ENCODE data around the gene SHISA6. TPM values are rescaled to one million over a fixed set of nuclear protein-coding genes. Genes with fewer than 3 reads are reported as not detected.

The SHISA6 gene
- total RNA-seq, 2 donors from 2014 or later, result not detected

DNA sequence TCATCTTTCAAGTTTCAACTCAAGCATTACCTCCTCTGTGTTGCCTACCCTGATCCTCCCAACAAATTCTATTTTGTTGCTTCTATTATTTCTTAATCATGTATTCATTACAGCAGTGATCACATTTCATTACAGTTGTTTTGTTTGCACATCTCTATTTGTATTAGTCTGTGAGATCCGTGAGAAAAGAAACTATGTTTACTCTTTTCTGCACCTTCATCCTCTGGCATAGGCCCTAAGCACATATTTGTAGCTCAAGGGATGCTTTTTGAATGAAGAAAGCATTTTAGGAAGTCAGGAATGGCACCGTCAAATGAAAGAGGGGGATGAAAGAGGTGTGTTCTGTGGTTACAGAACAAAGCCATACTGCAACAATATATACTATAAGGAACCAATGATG lies 110.5 kb downstream of the SHISA6 start:
- H3K27me3 Mint-ChIP-seq (ENCODE audit: low read depth), result no peaks in the 10 kb centered on the region
- H3K9me3 Mint-ChIP-seq, result peaks cover 6 to 8% of the 10 kb centered on the region in 2 donors
- no peak overlapping the region for H3K27ac Mint-ChIP-seq
- DNase-seq (no peak), ATAC-seq (replicated peaks in 1 of 2) (no peak)
- H3K4me1 Mint-ChIP-seq (ENCODE audit: low read depth), result no peaks in the 10 kb centered on the region
- no peak overlapping the region for H3K4me3 Mint-ChIP-seq
- peaks cover 0 to 2% of the 10 kb centered on the region in 2 donors for H3K36me3 Mint-ChIP-seq (ENCODE audit: insufficient read depth in 2 of 2)

DNA sequence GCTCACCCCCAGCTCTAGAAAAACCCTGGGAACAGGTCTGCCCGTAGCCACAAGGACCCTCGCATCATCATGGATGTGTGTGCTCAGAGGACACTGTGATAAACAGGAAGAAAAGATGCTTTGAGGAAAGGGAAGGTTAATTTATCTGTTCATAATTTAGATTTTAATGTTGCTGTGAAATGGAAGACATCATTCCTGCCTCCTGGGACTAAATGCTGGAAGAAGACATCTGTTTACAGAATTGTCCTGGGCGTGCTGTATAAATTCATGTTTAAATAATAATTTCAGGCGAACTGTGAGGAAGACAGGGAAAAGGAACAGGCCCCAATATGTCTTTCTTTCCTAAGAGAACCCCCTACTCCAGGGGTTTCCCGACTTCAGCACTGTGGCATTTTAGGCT lies 112.6 kb downstream of the SHISA6 start:
- ATAC-seq (replicated peaks in 1 of 2) (no peak), DNase-seq (no peak)
- H3K4me3 Mint-ChIP-seq, result no peak overlapping the region
- peaks cover 7 to 8% of the 10 kb centered on the region in 2 donors for H3K9me3 Mint-ChIP-seq
- no peak overlapping the region for H3K27ac Mint-ChIP-seq
- no peaks in the 10 kb centered on the region for H3K4me1 Mint-ChIP-seq (ENCODE audit: low read depth)
- no peaks in the 10 kb centered on the region for H3K27me3 Mint-ChIP-seq (ENCODE audit: low read depth)
- H3K36me3 Mint-ChIP-seq (ENCODE audit: insufficient read depth in 2 of 2), result peaks cover 0 to 2% of the 10 kb centered on the region in 2 donors

DNA sequence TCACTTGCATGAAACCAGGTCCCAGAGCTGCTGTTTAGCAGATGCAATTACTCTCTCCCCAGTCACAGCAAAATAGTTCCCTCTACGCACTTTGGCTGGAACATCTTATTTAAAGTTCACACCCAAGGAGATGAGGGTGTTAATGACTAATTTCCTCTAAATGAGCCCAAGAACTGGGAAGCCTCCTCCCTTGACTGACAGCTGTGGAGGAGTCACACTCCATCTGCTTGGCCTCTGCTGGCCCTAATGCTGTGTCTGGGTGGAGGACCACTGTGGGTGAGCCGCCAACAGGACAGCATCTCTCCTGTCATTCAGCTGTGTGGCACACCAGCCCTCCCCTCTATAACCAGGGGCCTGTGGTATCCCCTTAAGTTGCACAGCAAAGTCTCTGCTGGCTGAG lies 115.4 kb downstream of the SHISA6 start:
- no peaks in the 10 kb centered on the region for H3K4me1 Mint-ChIP-seq (ENCODE audit: low read depth)
- H3K27ac Mint-ChIP-seq, result no peak overlapping the region
- ATAC-seq (replicated peaks in 1 of 2) (no peak), DNase-seq (no peak)
- no peaks in the 10 kb centered on the region for H3K27me3 Mint-ChIP-seq (ENCODE audit: low read depth)
- H3K9me3 Mint-ChIP-seq, result peaks cover under 1 to 4% of the 10 kb centered on the region in 2 donors
- H3K4me3 Mint-ChIP-seq, result no peak overlapping the region
- no peaks in the 10 kb centered on the region for H3K36me3 Mint-ChIP-seq (ENCODE audit: insufficient read depth in 2 of 2)

DNA sequence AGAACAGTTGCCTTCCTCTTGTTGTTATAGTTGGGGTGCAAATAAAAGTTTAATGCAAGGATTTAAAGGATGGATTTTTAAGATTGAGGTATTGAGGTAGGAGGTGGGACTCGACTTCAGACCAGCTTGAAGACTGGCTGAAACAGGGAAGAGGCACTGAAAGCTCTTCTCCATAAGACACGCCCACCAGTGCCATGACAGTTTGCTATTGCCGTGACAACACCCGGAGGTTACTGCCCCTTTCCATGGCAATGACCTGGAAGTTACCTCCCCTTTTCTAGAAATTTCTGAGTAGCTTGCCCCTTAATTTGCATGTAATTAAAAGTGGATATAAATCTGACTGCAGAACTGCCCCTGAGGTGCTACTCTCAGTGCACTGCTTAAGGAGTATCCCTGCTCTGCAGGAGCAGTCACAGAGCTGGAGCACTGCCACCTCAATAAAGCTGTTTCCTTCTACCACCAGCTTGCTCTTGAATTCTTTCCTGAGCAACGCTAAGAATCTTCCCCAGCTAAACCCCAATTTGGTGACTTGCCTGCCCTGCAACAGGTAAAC lies 122.6 kb downstream of the SHISA6 start:
- H3K27ac Mint-ChIP-seq, result no peak overlapping the region
- H3K4me3 Mint-ChIP-seq, result no peak overlapping the region
- ATAC-seq (replicated peaks in 1 of 2), result no peak
- H3K27me3 Mint-ChIP-seq (ENCODE audit: low read depth), result no peaks in the 10 kb centered on the region
- no peaks in the 10 kb centered on the region for H3K4me1 Mint-ChIP-seq (ENCODE audit: low read depth)
- no peak for DNase-seq
- H3K36me3 Mint-ChIP-seq (ENCODE audit: insufficient read depth in 2 of 2), result no peaks in the 10 kb centered on the region
- H3K9me3 Mint-ChIP-seq, result peaks cover 0 to 5% of the 10 kb centered on the region in 2 donors

DNA sequence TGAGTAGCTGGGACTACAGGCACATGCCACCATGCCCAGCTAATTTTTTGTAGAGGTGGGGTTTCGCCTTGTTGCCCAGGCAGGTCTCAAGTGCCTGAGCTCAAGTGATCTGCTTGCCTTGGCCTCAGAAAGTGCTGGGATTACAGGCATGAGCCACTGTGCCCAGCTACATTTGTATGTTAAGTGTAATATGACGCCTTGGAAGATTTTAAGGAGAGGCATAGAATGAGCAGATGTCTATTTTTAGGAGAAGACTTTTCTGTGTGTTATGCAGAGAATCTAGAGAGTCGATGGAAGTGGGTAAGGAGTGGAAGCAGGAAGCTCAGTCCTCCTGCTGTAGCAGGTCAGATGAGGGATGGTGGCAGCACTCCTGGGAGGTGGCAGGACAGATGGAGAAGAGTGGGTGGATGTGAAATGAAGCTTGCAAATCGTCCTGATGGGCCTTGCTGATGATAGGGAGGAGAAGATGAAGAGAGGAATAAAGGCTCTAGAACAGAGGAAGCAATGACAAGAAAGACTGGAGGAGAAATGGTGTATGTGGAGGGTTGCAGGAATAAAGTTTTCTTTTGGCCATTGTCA lies 125.3 kb downstream of the SHISA6 start:
- no peaks in the 10 kb centered on the region for H3K36me3 Mint-ChIP-seq (ENCODE audit: insufficient read depth in 2 of 2)
- ATAC-seq (replicated peaks in 1 of 2) (no peak), DNase-seq (no peak)
- H3K4me3 Mint-ChIP-seq, result no peak overlapping the region
- no peaks in the 10 kb centered on the region for H3K27me3 Mint-ChIP-seq (ENCODE audit: low read depth)
- peaks cover 0 to 10% of the 10 kb centered on the region in 2 donors for H3K9me3 Mint-ChIP-seq
- H3K27ac Mint-ChIP-seq, result no peak overlapping the region
- H3K4me1 Mint-ChIP-seq (ENCODE audit: low read depth), result no peaks in the 10 kb centered on the region

DNA sequence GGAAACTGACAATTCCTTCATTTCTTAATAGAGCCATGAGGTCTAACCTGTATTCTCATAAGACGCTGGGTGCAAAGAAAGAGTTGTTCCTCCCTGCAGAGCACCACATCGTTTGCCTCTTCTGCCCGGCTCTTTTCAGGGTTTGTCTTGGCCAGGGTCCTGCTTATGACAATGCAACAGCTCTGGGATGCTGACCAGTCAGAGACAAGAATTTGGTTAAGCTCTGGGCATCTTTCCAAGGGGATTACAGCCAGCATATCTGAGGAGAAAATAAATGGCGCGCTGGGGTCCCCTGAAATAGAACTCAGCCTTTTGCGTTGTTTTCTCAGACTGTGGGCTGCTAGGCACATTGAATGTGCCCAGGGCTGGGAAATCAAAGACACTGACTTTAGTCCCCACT lies 128.6 kb downstream of the SHISA6 start:
- Mint-ChIP-seq H3K36me3 (ENCODE audit: insufficient read depth in 2 of 2) (no peaks in the 10 kb centered on the region), H3K4me3 (no peak overlapping the region), H3K4me1 (ENCODE audit: low read depth) (no peaks in the 10 kb centered on the region), H3K27ac (no peak overlapping the region), H3K27me3 (ENCODE audit: low read depth) (no peaks in the 10 kb centered on the region), H3K9me3 (peaks cover 2 to 14% of the 10 kb centered on the region in 2 donors)
- no peak for ATAC-seq (replicated peaks in 1 of 2)
- no peak for DNase-seq

DNA sequence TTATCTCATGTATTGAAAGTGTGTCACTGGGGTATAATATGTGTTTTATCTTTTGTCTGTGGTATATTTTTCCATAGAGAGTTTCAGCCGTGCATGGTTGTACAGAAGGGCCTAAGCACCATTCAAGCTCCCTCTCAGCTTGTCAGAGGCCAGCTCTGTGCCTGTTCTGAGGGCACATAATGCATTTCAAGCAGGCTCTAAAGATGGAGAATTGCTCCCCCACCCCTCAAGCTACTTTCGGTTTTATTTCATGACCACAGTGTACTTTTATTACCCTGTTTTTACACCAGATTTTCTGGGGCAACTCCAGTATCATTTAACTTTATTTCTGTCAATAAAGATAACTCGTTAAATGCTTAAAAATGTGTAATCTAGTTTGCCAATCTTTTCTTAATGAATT lies 131.7 kb downstream of the SHISA6 start:
- DNase-seq (no peak), ATAC-seq (replicated peaks in 1 of 2) (no peak)
- Mint-ChIP-seq H3K27me3 (ENCODE audit: low read depth) (no peaks in the 10 kb centered on the region), H3K36me3 (ENCODE audit: insufficient read depth in 2 of 2) (no peaks in the 10 kb centered on the region), H3K27ac (no peak overlapping the region), H3K9me3 (peaks cover 3 to 10% of the 10 kb centered on the region in 2 donors), H3K4me1 (ENCODE audit: low read depth) (no peaks in the 10 kb centered on the region), H3K4me3 (no peak overlapping the region)

DNA sequence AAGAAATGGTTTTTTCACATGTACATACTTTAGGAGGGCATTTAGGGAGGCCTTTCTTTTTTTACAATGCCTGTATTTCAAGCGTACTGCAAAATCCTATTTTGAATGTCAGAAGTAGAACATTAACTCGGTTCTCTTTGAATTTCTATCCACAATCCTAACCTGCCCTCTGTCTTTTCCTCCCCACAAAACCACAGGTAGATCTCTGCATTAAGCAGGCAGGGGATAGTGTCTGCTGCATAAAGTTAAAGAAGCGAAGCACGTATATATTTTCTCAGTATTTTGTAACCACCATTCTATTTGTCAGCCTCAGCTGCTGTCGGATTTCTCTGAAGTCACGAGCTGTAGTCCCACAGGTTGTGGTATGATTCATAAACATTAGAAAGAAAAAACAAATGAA lies 137.5 kb downstream of the SHISA6 start:
- ATAC-seq (replicated peaks in 1 of 2), result no peak
- no peak overlapping the region for H3K27ac Mint-ChIP-seq
- no peaks in the 10 kb centered on the region for H3K4me1 Mint-ChIP-seq (ENCODE audit: low read depth)
- no peaks in the 10 kb centered on the region for H3K36me3 Mint-ChIP-seq (ENCODE audit: insufficient read depth in 2 of 2)
- no peak overlapping the region for H3K4me3 Mint-ChIP-seq
- no peaks in the 10 kb centered on the region for H3K27me3 Mint-ChIP-seq (ENCODE audit: low read depth)
- H3K9me3 Mint-ChIP-seq, result peaks cover 2% of the 10 kb centered on the region in 2 donors
- DNase-seq, result no peak

DNA sequence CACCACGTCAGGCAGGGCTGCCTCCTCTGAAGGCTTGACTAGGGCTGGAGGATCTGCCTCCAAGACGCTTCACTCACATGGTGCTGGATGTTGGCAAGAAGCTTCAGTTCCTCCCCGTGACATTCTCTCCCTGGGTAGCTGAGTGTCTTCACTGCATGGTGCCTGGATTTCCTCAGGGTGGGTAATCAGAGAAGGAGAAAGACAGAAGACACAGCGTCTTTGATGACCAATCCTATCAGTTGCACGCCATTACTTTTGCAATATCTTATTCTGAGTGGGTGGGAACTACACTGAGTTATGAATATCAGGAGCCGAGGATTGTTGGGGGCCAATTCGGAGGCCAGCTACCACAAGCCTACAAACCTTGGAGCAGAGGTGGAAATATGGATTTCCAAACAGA lies 139.7 kb downstream of the SHISA6 start:
- Mint-ChIP-seq H3K9me3 (peaks cover 4 to 7% of the 10 kb centered on the region in 2 donors), H3K27ac (no peak overlapping the region), H3K4me1 (ENCODE audit: low read depth) (no peaks in the 10 kb centered on the region), H3K27me3 (ENCODE audit: low read depth) (no peaks in the 10 kb centered on the region), H3K36me3 (ENCODE audit: insufficient read depth in 2 of 2) (peaks cover 0 to 2% of the 10 kb centered on the region in 2 donors), H3K4me3 (no peak overlapping the region)
- DNase-seq (no peak), ATAC-seq (replicated peaks in 1 of 2) (no peak)

DNA sequence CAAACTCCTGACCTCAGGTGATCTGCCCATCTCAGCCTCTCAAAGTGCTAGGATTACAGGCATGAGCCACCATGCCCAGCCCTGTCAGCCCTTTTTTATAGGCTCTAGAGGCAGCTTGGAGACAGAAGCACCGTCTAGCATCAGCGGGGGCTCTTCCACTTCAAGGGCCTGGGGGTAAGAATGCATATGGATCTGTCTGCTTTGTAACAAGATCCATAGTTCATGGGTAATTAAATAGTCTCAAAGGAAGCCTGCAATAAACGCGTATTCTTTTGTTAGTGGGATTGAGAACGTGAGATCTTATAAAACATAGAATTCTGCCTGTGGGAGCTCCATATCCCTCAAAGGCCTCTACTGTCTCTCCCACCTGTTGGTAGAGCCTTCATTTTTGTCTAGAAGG lies 142.1 kb downstream of the SHISA6 start:
- Mint-ChIP-seq H3K4me3 (no peak overlapping the region), H3K27me3 (ENCODE audit: low read depth) (no peaks in the 10 kb centered on the region), H3K27ac (no peak overlapping the region), H3K36me3 (ENCODE audit: insufficient read depth in 2 of 2) (peaks cover 0 to 2% of the 10 kb centered on the region in 2 donors), H3K9me3 (peaks cover 8 to 9% of the 10 kb centered on the region in 2 donors), H3K4me1 (ENCODE audit: low read depth) (no peaks in the 10 kb centered on the region)
- no peak for DNase-seq
- ATAC-seq (replicated peaks in 1 of 2), result no peak

DNA sequence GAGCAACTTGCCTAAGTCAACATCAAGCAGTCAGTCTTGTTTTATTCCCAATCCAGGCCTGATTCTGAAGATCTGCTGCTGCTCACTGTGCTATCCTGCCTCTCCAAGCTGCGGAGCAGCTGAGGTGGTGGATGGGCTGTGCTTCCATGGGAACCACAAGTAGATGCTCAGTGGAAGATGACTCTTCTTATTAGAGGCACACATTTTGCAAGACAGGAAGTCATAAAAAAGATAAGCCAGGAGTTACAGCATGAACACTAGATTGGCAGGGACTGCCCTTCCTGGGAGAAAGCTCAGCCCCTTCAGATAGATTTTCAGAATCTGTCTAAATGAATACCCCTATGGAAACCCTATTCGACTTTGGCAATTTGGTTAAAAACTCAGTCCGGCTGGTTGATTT lies 143.1 kb downstream of the SHISA6 start:
- Mint-ChIP-seq H3K9me3 (peaks cover 8 to 9% of the 10 kb centered on the region in 2 donors), H3K4me1 (ENCODE audit: low read depth) (no peaks in the 10 kb centered on the region), H3K27ac (no peak overlapping the region), H3K27me3 (ENCODE audit: low read depth) (no peaks in the 10 kb centered on the region), H3K36me3 (ENCODE audit: insufficient read depth in 2 of 2) (peaks cover 0 to 2% of the 10 kb centered on the region in 2 donors), H3K4me3 (no peak overlapping the region)
- ATAC-seq (replicated peaks in 1 of 2), result no peak
- no peak for DNase-seq

DNA sequence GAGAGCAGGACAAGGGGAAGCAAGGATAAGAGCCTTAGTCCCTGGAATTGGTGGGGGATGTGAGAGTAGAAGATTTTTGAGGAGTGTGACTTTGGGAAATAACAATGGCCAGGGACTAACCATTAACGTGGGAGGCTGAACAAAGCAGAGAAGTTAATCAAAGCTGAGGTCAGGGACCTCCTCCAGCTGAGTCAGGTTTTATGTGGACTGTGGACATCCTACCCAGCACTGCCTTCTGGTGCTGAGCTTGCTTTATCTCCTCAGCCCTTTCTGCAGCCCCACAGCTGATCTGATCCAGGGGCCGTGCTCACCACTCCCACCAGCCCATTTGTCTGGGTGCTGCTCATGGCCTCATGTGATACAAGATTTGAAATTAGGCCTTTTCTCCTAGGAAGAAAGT lies 146.6 kb downstream of the SHISA6 start:
- Mint-ChIP-seq H3K9me3 (peaks cover 15 to 16% of the 10 kb centered on the region in 2 donors), H3K36me3 (ENCODE audit: insufficient read depth in 2 of 2) (peaks cover 0 to 3% of the 10 kb centered on the region in 2 donors), H3K4me3 (no peak overlapping the region), H3K27me3 (ENCODE audit: low read depth) (no peaks in the 10 kb centered on the region), H3K27ac (no peak overlapping the region), H3K4me1 (ENCODE audit: low read depth) (no peaks in the 10 kb centered on the region)
- ATAC-seq (replicated peaks in 1 of 2) (no peak), DNase-seq (no peak)

DNA sequence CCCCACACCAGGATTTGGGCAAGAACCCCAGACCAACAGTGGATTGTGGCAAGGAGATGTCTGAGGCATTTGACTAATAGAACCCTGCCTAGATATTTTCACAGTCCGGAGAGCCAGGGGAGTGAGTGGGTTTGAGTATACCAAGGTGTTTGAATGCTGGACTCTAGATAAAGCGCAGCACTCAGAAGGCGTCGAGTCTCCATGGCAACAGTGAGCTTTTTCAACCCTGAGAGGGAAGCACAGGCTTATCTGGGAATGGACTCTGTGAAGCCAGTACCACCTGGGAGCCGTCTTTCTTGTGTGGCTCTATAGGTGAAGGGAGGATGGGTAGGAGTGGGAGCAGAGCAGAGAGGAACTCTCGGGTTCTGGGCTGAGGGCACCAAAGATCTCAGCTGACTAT lies 147.0 kb downstream of the SHISA6 start:
- H3K27me3 Mint-ChIP-seq (ENCODE audit: low read depth), result no peaks in the 10 kb centered on the region
- ATAC-seq (replicated peaks in 1 of 2), result no peak
- peaks cover 14 to 17% of the 10 kb centered on the region in 2 donors for H3K9me3 Mint-ChIP-seq
- no peak for DNase-seq
- no peak overlapping the region for H3K4me3 Mint-ChIP-seq
- H3K27ac Mint-ChIP-seq, result no peak overlapping the region
- H3K4me1 Mint-ChIP-seq (ENCODE audit: low read depth), result no peaks in the 10 kb centered on the region
- peaks cover 0 to 3% of the 10 kb centered on the region in 2 donors for H3K36me3 Mint-ChIP-seq (ENCODE audit: insufficient read depth in 2 of 2)

DNA sequence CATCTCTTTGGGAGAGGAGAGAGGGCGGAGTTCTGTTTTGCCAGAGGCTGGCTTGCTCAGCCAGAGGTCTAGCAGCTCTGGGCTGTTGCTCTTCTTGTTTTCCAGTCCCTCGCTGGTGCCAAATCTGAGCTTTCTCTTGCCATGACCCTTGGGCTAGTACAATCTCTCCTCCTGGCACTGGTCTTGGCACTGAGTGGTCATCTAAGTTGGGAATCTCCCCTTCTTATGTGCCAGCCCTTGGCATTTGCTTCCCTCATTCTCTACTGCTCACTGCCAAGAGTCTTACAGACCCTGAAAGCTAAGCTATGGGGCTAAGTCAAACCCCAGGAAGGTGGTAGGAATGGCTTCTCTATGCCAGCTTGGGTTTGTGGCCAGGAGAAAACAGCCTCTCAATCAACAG lies 148.6 kb downstream of the SHISA6 start:
- Mint-ChIP-seq H3K36me3 (ENCODE audit: insufficient read depth in 2 of 2) (peaks cover 0 to 3% of the 10 kb centered on the region in 2 donors), H3K4me3 (no peak overlapping the region), H3K27me3 (ENCODE audit: low read depth) (no peaks in the 10 kb centered on the region), H3K4me1 (ENCODE audit: low read depth) (no peaks in the 10 kb centered on the region), H3K27ac (no peak overlapping the region), H3K9me3 (peaks cover 17 to 21% of the 10 kb centered on the region in 2 donors)
- DNase-seq (no peak), ATAC-seq (replicated peaks in 1 of 2) (no peak)

All from activated T-cell treated with anti-CD3 and anti-CD28 coated beads, Interleukin-2, amount 50 U/mL, for 72 hours (primary cell).